ENCODE results near the gene THBS2. TPM values are rescaled to one million over a fixed set of nuclear protein-coding genes. Genes with fewer than 3 reads are reported as not detected.

The THBS2 gene
- total and polyA plus RNA-seq, 2 of the 8 experiments (the other 6 are each of a cell fraction or from before 2014, with no cell fraction given) = 11.0 to 22.5 TPM

GRCh38 chr6:169230322-169230665 is 23.4 kb downstream of the THBS2 start (continued):
- TF ChIP-seq BRCA1 (IDR thresholded peaks at IDR 0.05; ENCODE audit: low read depth, low read length) (no peak), TAF7 (optimal IDR thresholded peaks at IDR 0.05; ENCODE audit: borderline replicate concordance, low read depth, low read length) (no peak), POU5F1 (IDR thresholded peaks at IDR 0.05; ENCODE audit: low read depth, low read length) (no peak), FOSL1 (IDR thresholded peaks at IDR 0.05; ENCODE audit: insufficient read depth, low read depth, low read length) (no peak)

All from H1 (cell line).